Heart left ventricle (tissue), 16 donors: ENCODE data around the gene CABS1. TPM values are rescaled to one million over a fixed set of nuclear protein-coding genes. Genes with fewer than 3 reads are reported as not detected.

Experiments
- ATAC-seq, 4 donors: fragments of 200-7000 bp; cut with Tn5 transposase; one replicate each; pipeline ENCODE4 v1.9.1; 2020 to 2022; ENCODE audit warnings: moderate library complexity in 4 of 4, mild to moderate bottlenecking in 3 of 4, moderate number of reproducible peaks in 1 of 4
- DNase-seq, 5 donors: peaks; one replicate each; pipeline ENCODE4 v3.0.0-alpha.2; 2020
- H3K27ac ChIP-seq, 12 donors: fragments of 200-600 bp; sonication (generic) in 4 of 12; one replicate each; pipeline versions ENCODE4 v1.5.0 to v1.8.0; 2016 to 2022; ENCODE audit warnings: mild to moderate bottlenecking in 2 of 12
- H3K27me3 ChIP-seq, 9 donors: fragments of 200-600 bp; sonication (generic) in 2 of 9; one replicate each; pipeline versions ENCODE4 v1.5.1 to v1.8.0; 2016 to 2022; ENCODE audit warnings: mild to moderate bottlenecking in 3 of 9
- H3K36me3 ChIP-seq, 9 donors: fragments of 200-600 bp; sonication (generic) in 2 of 9; one replicate each; pipeline versions ENCODE4 v1.5.0 to v1.8.0; 2018 to 2022; ENCODE audit warnings: mild to moderate bottlenecking in 2 of 9
- H3K4me1 ChIP-seq, 12 donors: fragments of 200-600 bp; sonication (generic) in 4 of 12; one replicate each; pipeline versions ENCODE4 v1.5.0 to v1.8.0; 2016 to 2022; ENCODE audit warnings: mild to moderate bottlenecking in 3 of 12
- H3K4me3 ChIP-seq, 12 donors: fragments of 200-600 bp; sonication (generic) in 4 of 12; one replicate each; pipeline versions ENCODE4 v1.5.0 to v1.8.0; 2017 to 2022; ENCODE audit warnings: mild to moderate bottlenecking in 9 of 12, moderate library complexity in 4 of 12
- H3K9me3 ChIP-seq, 12 donors: fragments of 200-600 bp; sonication (generic) in 4 of 12; one replicate each; pipeline versions ENCODE4 v1.5.0 to v1.8.0; 2016 to 2022; ENCODE audit warnings: mild to moderate bottlenecking in 1 of 12
- CTCF ChIP-seq, 12 donors: fragments of 200-600 bp; sonication (generic) in 4 of 12; IDR thresholded peaks; one replicate each; pipeline versions ENCODE4 v1.5.0 to v1.8.0; 2018 to 2022; ENCODE audit warnings: antibody characterized with exemption in 12 of 12, mild to moderate bottlenecking in 5 of 12
- POLR2A ChIP-seq, 2 donors: fragments of 450-650 bp; IDR thresholded peaks; one replicate each; pipeline ENCODE4 v1.6.1; 2017; ENCODE audit warnings: antibody characterized with exemption in 2 of 2, mild to moderate bottlenecking in 2 of 2, moderate library complexity in 2 of 2
- WGBS, 4 donors: extraction: QIAGEN DNeasy Blood & Tissue Kit in 2 of 4; methylation state at CpG; one replicate each; pipeline versions ENCODE4 v1.1.5 to v1.1.7; 2013 to 2018; 5-methylcytosine and 5-hydroxymethylcytosine counted together
- intact Hi-C, 10 donors: fragments of 100-400 bp; cut with DNase I; formaldehyde crosslinking; loops; one replicate each; pipeline versions ENCODE4 v1.11.1 to v1.14.2; 2022
- polyA plus RNA-seq, 2 donors: library from polyadenylated mRNA; stranded (reverse); fragments of 200-250 nt; gene quantifications; one replicate each; pipeline ENCODE4 v1.2.3, GENCODE V29; 2013
- total RNA-seq, 9 donors: library from RNA; depleted of rRNA in 2 of 9; stranded (reverse); fragments of >200 nt in 2 of 9; fragmentation: NEBNext Ultra II Directional in 3 of 9; extraction: Animal tissue kit (Norgen Biotek cat#: 25700) in 3 of 9; gene quantifications; one replicate each; pipeline versions ENCODE4 v1.1.0 to v1.2.4, GENCODE V29; 2016 to 2023
- donor health status: ischemic (EF 13 %, LVEDD 7.1; RV severe dilation, severe dysfunction).
- donor health status: healthy with polysubstance abuse.
- donor health status: DM: no; HTN: yes; CAD: no.
- donor health status: DM: no; HTN: no; CAD: no.
- donor health status: ischemic (EF 25% LVEDD 6.9; RV normal size, moderate dysfunction).
- donor health status: ischemic (EF 25% LVEDD 5.7; RV mildly dilated, moderate dysfunction).
- donor health status: healthy.
- donor health status: DM: yes; HTN: yes; CAD: no.
- donor health status: ischemic (EF 35%, LVEDD 5.7; RV mildly dilated, moderate dysfunction).
- donor health status: nonischemic (EF 11% LVEDD 7.7; RV severe dilation, severe dysfunction).
- donor health status: DM: yes; HTN: yes; CAD: no.
- donor health status: PGD.
- donor health status: ischemic (EF 29% LVEDD 5.4; RV normal size, mild dysfunction).
- donor health status: nonischemic (EF 23%, LVEDD 6.1; RV moderate dilation, normal function).

The CABS1 gene
- total and polyA plus RNA-seq, 11 donors: not detected

DNA sequence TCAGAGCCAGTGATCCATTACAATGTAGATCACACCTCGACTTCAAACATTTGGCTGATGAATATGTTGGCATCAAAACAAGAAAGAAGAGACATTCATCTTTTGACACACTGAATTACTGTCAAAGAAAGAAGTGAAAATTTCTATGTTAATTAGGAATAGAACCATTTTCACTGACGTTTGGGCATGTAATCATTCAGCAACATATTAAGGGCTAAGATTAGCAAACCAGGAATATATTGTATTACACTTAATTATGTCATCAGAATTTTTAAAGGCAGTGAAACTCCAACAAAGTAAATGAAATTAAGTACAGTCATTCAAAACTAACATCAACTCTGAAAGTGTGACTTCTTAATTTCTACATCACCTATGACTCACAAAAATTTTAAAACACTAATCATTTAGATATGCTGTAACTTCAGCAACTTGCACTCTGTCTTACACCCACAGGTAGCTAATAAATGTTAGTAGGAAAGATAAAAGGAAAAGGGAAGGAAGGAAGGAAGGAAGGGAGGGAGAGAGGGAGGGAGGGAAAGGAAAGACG, 24.4 kb downstream of the CABS1 start:
- Histone ChIP-seq H3K4me3 (no peak overlapping the region), H3K27me3 (no peaks in the 10 kb centered on the region), H3K4me1 (no peaks in the 10 kb centered on the region), H3K36me3 (no peaks in the 10 kb centered on the region), H3K9me3 (peaks cover 0 to 5% (median 0%) of the 10 kb centered on the region in 12 donors), H3K27ac (no peak overlapping the region)
- 42 to 54% (median 46%) methylated on average over 3 of the region's 3 CpGs for WGBS, 4 donors
- ATAC-seq (no peak), DNase-seq (no peak)
- TF ChIP-seq POLR2A (IDR thresholded peaks at IDR 0.05) (no peak), CTCF (IDR thresholded peaks at IDR 0.05) (no peak)
- intact Hi-C loops: no loop called here

GRCh38 chr4:70360460-70360859, 25.7 kb downstream of the CABS1 start, which contains the start of gene SMR3A:
TSS of gene SMR3A (plus strand) at chr4:70360760. CDS start at chr4:70362116, 1,356 bp downstream.
- TF ChIP-seq CTCF (IDR thresholded peaks at IDR 0.05) (no peak), POLR2A (IDR thresholded peaks at IDR 0.05) (no peak)
- intact Hi-C loops: no loop called here
- no peak within 1 kb of the TSS for H3K27ac ChIP-seq
- H3K27me3 ChIP-seq: no peaks in the 10 kb centered on the region
- 61 to 71% (median 69%) methylated on average over 3 of the region's 3 CpGs for WGBS, 4 donors
- H3K4me1 ChIP-seq: no peaks in the 10 kb centered on the region
- ATAC-seq: no peak
- H3K36me3 ChIP-seq: no peaks in the 10 kb centered on the region
- H3K4me3 ChIP-seq: no peak within 1 kb of the TSS
- peaks cover 0 to under 1% (median 0%) of the 10 kb centered on the region in 12 donors for H3K9me3 ChIP-seq
- no peak for DNase-seq

- TF ChIP-seq POLR2A (IDR thresholded peaks at IDR 0.05) (no peak), CTCF (IDR thresholded peaks at IDR 0.05) (no peak)
- intact Hi-C loops: no loop called here
- H3K27ac ChIP-seq: no peak overlapping the region
- no peaks in the 10 kb centered on the region for H3K9me3 ChIP-seq
- H3K4me3 ChIP-seq: no peak overlapping the region
- ATAC-seq (no peak), DNase-seq (no peak)
- H3K4me1 ChIP-seq: no peaks in the 10 kb centered on the region
- H3K36me3 ChIP-seq: no peaks in the 10 kb centered on the region
- no peaks in the 10 kb centered on the region for H3K27me3 ChIP-seq
- WGBS, 4 donors: 82 to 88% (median 87%) methylated on average over 5 of the region's 5 CpGs
These were observed 29.2 kb downstream of the CABS1 start for GRCh38 chr4:70364002-70364401.

- Histone ChIP-seq H3K4me3 (no peak overlapping the region), H3K27me3 (no peaks in the 10 kb centered on the region), H3K4me1 (no peaks in the 10 kb centered on the region), H3K27ac (no peak overlapping the region), H3K36me3 (no peaks in the 10 kb centered on the region), H3K9me3 (no peaks in the 10 kb centered on the region)
- no peak for TF ChIP-seq CTCF (IDR thresholded peaks at IDR 0.05)
- TF ChIP-seq POLR2A (IDR thresholded peaks at IDR 0.05): no peak
- ATAC-seq (no peak), DNase-seq (no peak)
- 48 to 61% (median 56%) methylated on average over 2 of the region's 2 CpGs for WGBS, 4 donors
- intact Hi-C loops: no loop called here
These were observed 30.7 kb downstream of the CABS1 start for GRCh38 chr4:70365479-70365878.
